HG02798 (cell line): ENCODE data around the gene UNC5CL.

ENCODE experiments used
- ATAC-seq: cut with Tn5 transposase; IDR thresholded peaks from one replicate; pipeline ENCODE4 v1.9.1; 2021; ENCODE audit warnings: mild to moderate bottlenecking; ENCODE audit not compliant: unreplicated experiment, poor library complexity

The UNC5CL gene

GRCh38 chr6:41065550-41066026, 26.6 kb upstream of the UNC5CL start:
- ATAC-seq, result no peak

- ATAC-seq, result no peak
Observed at GRCh38 chr6:41064841-41065240, 25.8 kb upstream of the UNC5CL start.

DNA sequence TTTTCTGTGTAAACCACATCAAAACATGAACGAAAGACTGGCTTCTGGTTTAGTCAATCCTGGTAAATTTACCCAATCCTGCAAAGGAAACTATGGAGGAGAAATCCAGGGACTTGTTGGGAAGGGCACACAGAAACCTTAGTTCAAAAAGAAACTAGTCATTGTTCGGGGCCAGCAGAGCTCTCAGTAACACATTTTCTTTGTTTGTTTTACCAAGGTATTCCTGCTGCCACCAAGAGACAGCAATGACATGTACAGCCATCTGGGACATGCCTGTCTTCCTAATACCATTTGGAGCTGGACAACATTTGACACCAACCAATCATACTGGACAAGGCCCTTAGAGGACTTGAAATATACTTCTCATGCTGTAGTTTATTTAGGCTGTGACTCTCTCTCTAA, 24.9 kb upstream of the UNC5CL start:
- no peak for ATAC-seq

DNA sequence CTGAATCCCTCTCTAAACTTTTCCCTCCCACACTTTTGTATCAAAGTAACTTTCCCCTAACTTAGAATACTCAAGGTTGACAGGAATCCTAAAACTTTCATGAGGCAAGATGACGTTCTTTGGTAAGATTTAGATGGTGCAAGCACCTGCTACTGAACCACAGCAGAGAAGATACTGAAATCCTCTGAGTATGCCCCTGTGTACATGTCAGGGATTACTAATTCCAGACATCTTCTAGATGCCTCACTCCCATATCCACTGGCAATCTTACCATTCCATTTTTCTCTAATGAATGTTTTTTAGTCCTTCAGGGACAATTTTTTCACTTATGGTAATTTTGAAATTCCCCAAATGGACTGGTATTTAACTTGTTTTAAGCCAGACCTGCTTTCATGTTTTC, 23.0 kb upstream of the UNC5CL start:
- ATAC-seq, result no peak

DNA sequence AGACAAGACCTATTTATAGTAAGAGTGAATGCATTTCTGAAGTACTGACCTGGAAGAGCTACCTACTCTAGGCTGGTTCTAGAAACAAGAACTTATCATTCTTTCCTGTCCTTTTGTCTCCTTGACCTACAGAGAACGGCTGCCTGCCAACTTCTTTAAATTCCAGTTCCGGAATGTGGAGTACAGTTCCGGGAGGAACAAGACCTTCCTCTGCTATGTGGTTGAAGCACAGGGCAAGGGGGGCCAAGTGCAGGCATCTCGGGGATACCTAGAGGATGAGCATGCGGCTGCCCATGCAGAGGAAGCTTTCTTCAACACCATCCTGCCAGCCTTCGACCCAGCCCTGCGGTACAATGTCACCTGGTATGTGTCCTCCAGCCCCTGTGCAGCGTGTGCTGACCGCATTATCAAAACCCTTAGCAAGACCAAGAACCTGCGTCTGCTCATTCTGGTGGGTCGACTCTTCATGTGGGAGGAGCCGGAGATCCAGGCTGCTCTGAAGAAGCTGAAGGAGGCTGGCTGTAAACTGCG, 22.2 kb upstream of the UNC5CL start:
- ATAC-seq, result no peak

DNA sequence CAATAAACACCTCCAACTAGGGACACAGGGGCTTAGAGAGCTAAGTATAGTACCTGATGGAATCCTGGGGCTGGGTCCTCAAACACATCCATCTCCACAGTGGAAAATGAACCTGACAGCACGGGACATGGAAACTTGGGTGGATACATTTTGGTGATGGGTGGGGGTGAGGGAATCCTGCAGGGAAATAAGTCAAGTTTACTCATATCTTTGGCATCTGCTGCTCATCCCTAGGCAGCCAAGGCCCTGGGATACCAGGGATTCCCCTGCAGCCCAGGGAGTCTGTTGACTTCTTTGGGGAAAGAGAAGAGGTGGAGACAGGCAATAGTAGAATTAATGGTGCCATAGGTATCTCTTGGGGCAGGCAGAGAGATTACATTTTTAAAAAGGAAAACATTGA, 20.5 kb upstream of the UNC5CL start:
- ATAC-seq, result no peak

DNA sequence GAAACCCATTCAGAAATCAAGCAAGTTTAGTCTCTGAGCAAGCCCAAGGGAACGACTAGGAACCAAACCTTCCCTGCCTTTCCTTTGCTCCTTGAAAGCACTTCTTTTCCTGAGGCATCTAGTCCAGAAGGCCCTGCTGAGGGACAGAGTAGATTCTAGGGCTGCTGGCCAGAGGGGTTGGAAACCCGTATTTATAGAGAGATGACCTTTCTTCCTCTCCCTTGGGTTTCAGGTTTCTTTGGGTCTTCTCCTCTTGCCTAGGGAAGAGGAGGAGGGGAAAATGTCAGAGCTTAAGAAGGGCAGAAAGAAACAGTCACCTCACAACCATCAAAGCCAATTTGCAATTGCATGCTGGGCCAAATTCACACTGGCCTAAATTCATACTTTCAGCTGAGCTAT, 19.8 kb upstream of the UNC5CL start:
- no peak for ATAC-seq

DNA sequence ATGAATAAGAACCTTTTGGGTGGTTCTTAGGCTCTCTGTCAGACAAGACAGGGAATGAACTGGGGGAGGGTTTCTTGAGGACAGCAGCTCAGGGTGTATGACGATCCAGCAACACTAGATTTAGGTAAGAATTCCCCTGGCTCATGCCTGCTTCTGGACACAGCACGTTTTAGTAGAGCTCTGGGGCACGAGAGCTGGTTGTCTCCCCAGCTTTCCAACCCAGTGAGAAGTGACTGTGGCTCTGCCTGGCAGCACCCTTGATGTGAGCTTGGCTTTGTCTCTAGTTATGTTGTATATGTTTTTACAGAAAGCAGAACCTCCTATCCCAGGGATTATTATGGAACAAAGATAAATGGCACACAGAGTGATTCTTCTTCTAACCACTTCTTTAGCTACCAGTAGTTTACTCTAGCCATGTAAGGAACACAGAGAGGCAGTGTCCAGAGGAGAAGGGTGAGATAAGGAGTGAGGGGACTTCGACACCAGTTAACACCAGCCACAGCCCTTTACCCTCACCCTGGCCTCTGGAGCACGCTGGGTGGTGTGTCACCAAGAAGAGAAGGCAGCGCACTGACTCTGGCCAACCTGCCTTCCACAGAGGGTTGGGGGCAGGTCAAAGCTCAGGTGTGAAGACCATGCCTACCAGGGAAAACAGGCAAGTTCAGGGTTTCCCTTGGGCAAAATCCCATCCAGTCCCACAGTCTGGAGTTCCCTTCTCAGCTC, 17.9 kb upstream of the UNC5CL start:
- ATAC-seq, result no peak

DNA sequence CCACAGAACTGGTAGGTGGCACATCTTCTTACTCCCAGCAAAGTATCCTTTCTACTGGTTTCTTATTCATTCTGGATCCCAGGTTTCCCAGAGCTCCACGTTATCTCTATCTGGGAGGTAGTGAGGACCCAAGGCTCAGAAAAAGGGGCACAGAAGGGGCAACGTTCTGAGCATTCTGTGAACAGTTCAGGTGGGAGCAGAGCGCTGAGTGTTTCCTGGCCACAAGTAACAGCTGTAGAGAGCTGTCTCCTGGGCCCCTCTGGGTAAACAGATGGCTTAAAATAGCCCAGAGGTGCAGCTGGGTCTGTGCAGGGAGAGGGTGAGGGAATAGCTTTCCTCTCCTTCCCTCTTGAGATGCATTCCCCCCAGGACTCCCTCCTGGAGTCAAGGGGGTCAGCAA, 16.1 kb upstream of the UNC5CL start:
- ATAC-seq, result no peak

GRCh38 chr6:41054511-41054910, 15.5 kb upstream of the UNC5CL start:
- no peak for ATAC-seq

GRCh38 chr6:41053041-41053440, 14.0 kb upstream of the UNC5CL start, which contains the start of gene APOBEC2:
APOBEC2 (plus strand) TSS chr6:41053202; CDS start chr6:41053348, 146 bp downstream.
- no peak for ATAC-seq

- ATAC-seq, result no peak
Observed at GRCh38 chr6:41051873-41052272, 12.9 kb upstream of the UNC5CL start.

GRCh38 chr6:41050536-41050935, 11.5 kb upstream of the UNC5CL start:
- ATAC-seq, result no peak

DNA sequence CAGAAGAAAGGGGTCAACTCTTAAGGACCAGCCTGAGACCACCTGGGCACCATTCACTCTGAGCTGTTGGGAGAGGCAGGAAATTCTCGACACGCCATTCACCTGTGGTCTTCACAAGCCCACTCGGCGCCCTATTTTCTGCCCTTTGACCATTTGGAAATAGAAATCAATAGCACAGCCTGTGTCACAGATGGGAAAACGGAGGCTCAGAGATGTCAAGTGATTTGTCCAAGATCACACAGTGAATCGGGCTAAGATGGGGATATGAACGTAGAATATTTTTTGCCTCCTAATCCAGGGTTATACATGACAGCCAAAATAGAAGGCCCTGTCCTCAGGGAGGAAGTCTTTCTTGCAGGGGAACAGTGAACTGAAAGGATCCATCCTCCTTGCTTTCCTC, 10.9 kb upstream of the UNC5CL start:
- ATAC-seq, result no peak

- no peak for ATAC-seq
Observed at GRCh38 chr6:41049521-41049920, 10.5 kb upstream of the UNC5CL start.

GRCh38 chr6:41047745-41048732, 9.0 kb upstream of the UNC5CL start:
- ATAC-seq, result no peak

DNA sequence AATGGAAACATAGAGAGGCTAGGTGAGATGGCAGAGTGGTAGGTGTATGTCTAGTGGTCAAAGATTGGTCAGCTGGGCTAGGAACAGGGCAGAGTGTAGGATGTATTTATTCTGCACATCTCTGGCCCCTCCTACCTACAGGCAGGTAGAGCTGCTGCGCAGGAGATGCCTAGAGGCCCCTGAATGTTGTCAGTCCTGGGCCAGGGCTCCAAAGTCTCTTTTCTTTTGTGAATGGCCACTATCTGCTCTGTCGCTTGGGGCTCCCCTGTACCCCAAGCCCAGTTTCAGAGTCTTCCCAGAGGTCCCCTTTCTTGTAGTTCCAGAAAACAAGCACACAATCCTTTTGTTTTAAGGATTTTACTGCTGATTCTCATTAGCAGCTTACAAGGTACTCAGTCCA, 8.3 kb upstream of the UNC5CL start:
- no peak for ATAC-seq

GRCh38 chr6:41046084-41046483, 7.1 kb upstream of the UNC5CL start:
- no peak for ATAC-seq

DNA sequence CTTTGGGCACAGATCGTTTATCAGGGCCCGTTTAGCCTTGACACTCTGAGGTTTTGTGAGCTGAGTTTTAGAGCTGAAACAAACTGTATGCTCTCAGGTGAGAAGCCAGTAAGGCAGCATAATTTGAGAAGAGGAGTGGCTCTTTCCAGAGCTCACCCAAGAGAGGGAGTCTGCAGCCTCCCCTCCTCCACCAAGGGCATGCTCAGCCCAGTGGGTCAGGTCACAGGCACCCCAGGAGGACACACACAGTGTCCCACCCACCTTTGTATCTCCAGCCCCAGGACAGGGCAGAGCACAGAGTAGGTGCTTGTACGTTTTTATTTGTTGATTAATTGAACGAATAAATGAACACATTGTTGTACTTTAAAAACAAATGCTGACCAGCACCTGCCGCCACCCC, 6.6 kb upstream of the UNC5CL start:
- no peak for ATAC-seq

DNA sequence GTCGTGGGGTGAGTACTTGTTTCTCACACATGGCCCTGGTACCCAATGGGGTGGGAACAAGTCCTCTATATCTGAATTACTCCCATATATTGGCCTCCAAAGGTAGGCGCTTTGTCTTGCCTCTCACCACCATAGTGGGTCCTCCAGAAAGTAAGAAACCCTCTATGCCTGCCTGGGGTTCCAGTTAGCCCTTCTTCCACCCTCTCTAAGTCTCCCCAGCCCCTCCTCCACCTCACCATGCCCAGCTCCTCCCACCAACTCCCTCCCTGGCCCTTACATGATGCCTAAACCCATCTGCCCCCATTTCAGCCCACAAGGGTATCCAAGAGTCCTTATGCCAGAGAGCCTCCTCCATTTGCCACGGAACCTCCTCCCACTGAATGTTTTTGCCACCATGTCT, 4.1 kb upstream of the UNC5CL start:
- ATAC-seq, result no peak
